ENCODE data around the gene RNF113A.
"Not testable (repeated sequence)": the region's sequence is repeated elsewhere in the genome, so short reads cannot be mapped to it uniquely, and the experiment has no call there.

RNF113A gene

GRCh38 chrX:119852382-119853353 lies 18.9 kb downstream of the RNF113A start, which contains the start of gene UPF3B:
TSS of gene UPF3B (minus strand) at chrX:119852963. CDS start at chrX:119852928, 35 bp downstream.
- DNase-seq (ENCODE audit: low read depth in 1 of 2, low spot score in 1 of 2) = peak; percentile 76 to 83

- DNase-seq (ENCODE audit: low read depth in 1 of 2, low spot score in 1 of 2) = no peak
Observed at GRCh38 chrX:119833905-119834304, 37.6 kb downstream of the RNF113A start.

GRCh38 chrX:119828446-119828845 lies 43.1 kb downstream of the RNF113A start:
- no peak for DNase-seq (ENCODE audit: low read depth in 1 of 2, low spot score in 1 of 2)

GRCh38 chrX:119826399-119826959 lies 45.1 kb downstream of the RNF113A start:
- DNase-seq (ENCODE audit: low read depth in 1 of 2, low spot score in 1 of 2) = no peak

GRCh38 chrX:119824221-119824620 lies 47.3 kb downstream of the RNF113A start:
- DNase-seq (ENCODE audit: low read depth in 1 of 2, low spot score in 1 of 2) = not testable (repeated sequence)

GRCh38 chrX:119821703-119822102 lies 49.8 kb downstream of the RNF113A start:
- DNase-seq (ENCODE audit: low read depth in 1 of 2, low spot score in 1 of 2) = not testable (repeated sequence)

Data from stimulated activated CD4-positive, alpha-beta T cell treated with anti-CD3 and anti-CD28 coated beads, Interleukin-15, amount 100 ng/mL, for 1 hour (primary cell).